HG03196 (cell line): ENCODE data around the gene ZNF790.
"Not testable (repeated sequence)": the region's sequence is repeated elsewhere in the genome, so short reads cannot be mapped to it uniquely, and the experiment has no call there.

Source experiments
- ATAC-seq: cut with Tn5 transposase; IDR thresholded peaks from one replicate; pipeline ENCODE4 v1.9.1; 2021; ENCODE audit not compliant: unreplicated experiment

Gene ZNF790

GRCh38 chr19:36837906-36838783 is at the start of gene ZNF790:
Gene ZNF790, minus strand, starts transcription at chr19:36838387. Its CDS starts 12,768 bp downstream, at chr19:36825619.
- ATAC-seq: peak; percentile 88

GRCh38 chr19:36876993-36877938 is 39.1 kb upstream of the ZNF790 start:
- ATAC-seq: no peak

GRCh38 chr19:36851898-36852297 is 13.7 kb upstream of the ZNF790 start:
- no peak for ATAC-seq

- peak; percentile 81 for ATAC-seq
These were observed 12.6 kb upstream of the ZNF790 start, which contains the start of gene ZNF345 for GRCh38 chr19:36850559-36851442. Gene ZNF345, plus strand, starts transcription at chr19:36850876. Its CDS starts 25,955 bp downstream, at chr19:36876831.

GRCh38 chr19:36849701-36850558 is 11.7 kb upstream of the ZNF790 start:
- ATAC-seq: peak; percentile 81

GRCh38 chr19:36847968-36848367 is 9.8 kb upstream of the ZNF790 start:
- no peak for ATAC-seq

GRCh38 chr19:36838784-36839324 is 667 bp upstream of the ZNF790 start:
- peak; percentile 14 for ATAC-seq

GRCh38 chr19:36837176-36837905 is 846 bp downstream of the ZNF790 start:
- ATAC-seq: no peak

GRCh38 chr19:36833430-36833829 is 4.8 kb downstream of the ZNF790 start:
- no peak for ATAC-seq

GRCh38 chr19:36821758-36822157 is 16.4 kb downstream of the ZNF790 start:
- no peak for ATAC-seq

- ATAC-seq: no peak
These were observed 19.0 kb downstream of the ZNF790 start for GRCh38 chr19:36819130-36819630.

- ATAC-seq: no peak
These were observed 31.2 kb downstream of the ZNF790 start for GRCh38 chr19:36807029-36807428.

GRCh38 chr19:36805364-36805763 is 32.8 kb downstream of the ZNF790 start:
- ATAC-seq: no peak

- ATAC-seq: no peak
These were observed 40.4 kb downstream of the ZNF790 start for GRCh38 chr19:36797786-36798108.

GRCh38 chr19:36796714-36796992 is 41.5 kb downstream of the ZNF790 start:
- ATAC-seq: no peak

- not testable (repeated sequence) for ATAC-seq
These were observed 46.6 kb downstream of the ZNF790 start for GRCh38 chr19:36791420-36792141.

- ATAC-seq: no peak
These were observed 62.4 kb downstream of the ZNF790 start for GRCh38 chr19:36775768-36776167.

GRCh38 chr19:36773223-36773579 is 65.0 kb downstream of the ZNF790 start:
- ATAC-seq: no peak
